Dendritic cell treated with granulocyte-macrophage colony-stimulating factor and Interleukin-4, amounts not matched to agents 40 ng/mL and 50 ng/mL, for 4 days (primary cell): Measurements from ENCODE around the gene C13orf46.

Experiments
- H3K27ac Mint-ChIP-seq: one replicate; pipeline ENCODE4 v1.8.0; 2022; ENCODE audit warnings: mild to moderate bottlenecking, mixed read lengths
- H3K27me3 Mint-ChIP-seq: one replicate; pipeline ENCODE4 v1.8.0; 2022; ENCODE audit warnings: mild to moderate bottlenecking, mixed read lengths
- H3K36me3 Mint-ChIP-seq: one replicate; pipeline ENCODE4 v1.8.0; 2022; ENCODE audit warnings: low read depth, mixed read lengths
- H3K4me1 Mint-ChIP-seq: one replicate; pipeline ENCODE4 v1.8.0; 2022; ENCODE audit warnings: low read depth, mixed read lengths
- H3K4me3 Mint-ChIP-seq: one replicate; pipeline ENCODE4 v1.8.0; 2022; ENCODE audit warnings: mild to moderate bottlenecking, moderate library complexity, mixed read lengths
- H3K9me3 Mint-ChIP-seq: one replicate; pipeline ENCODE4 v1.8.0; 2022; ENCODE audit warnings: mixed read lengths
- intact Hi-C: fragments of 100-400 bp; cut with micrococcal nuclease; formaldehyde crosslinking; loops from one replicate; pipeline ENCODE4 v1.15.0; 2022

Gene C13orf46

DNA sequence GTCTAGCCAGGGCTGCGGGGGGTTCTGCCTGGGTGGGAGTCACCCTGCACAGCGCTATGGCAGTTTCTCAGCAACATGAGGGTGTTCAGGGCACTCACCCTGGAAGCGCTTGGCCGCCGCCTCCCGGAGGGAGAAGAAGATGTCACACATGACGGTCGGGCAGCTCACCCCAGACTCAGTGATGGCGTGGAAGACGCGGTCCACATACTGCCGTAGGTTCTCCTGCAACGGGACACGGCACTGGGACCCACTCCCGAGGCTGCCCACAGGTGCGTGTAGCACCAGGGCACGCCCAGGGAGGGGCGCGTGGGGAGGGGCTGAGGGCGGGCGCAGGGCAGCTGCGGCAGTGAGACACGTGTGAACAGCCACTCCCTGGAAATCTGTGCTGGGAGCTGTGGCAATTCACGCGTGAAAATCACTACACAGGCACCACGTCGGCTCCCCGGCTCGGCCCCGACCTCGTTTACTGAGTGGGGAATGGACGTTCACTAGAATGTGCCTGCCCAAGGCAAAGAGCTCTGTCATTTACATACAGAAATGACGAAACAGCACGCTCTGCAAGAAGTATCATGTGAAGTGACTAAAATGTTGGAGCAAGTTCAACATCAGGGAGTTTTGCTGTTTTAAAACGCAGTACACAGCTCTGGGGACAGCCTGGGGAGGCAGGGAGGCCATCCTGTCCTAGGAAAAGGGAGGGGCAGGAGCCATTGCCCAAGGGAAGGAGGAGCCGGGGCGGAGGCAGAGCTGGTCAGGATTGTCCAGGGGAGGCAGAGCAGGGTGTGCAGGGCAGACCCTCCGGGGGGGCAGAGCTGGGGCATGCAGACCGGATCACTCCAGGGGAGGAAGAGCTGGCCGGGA, 41.5 kb upstream of the C13orf46 start:
- H3K9me3 Mint-ChIP-seq = no peaks in the 10 kb centered on the region
- no peaks in the 10 kb centered on the region for H3K4me1 Mint-ChIP-seq
- H3K36me3 Mint-ChIP-seq = peaks cover 2% of the 10 kb centered on the region
- no peak overlapping the region for H3K4me3 Mint-ChIP-seq
- no peak overlapping the region for H3K27ac Mint-ChIP-seq
- H3K27me3 Mint-ChIP-seq = no peaks in the 10 kb centered on the region
- intact Hi-C loops = no loop called here

- H3K4me3 Mint-ChIP-seq = no peak overlapping the region
- no peak overlapping the region for H3K27ac Mint-ChIP-seq
- intact Hi-C loops = no loop called here
- H3K4me1 Mint-ChIP-seq = no peaks in the 10 kb centered on the region
- H3K9me3 Mint-ChIP-seq = no peaks in the 10 kb centered on the region
- H3K27me3 Mint-ChIP-seq = no peaks in the 10 kb centered on the region
- H3K36me3 Mint-ChIP-seq = no peaks in the 10 kb centered on the region
Observed at GRCh38 chr13:114013952-114014629, 40.2 kb upstream of the C13orf46 start.

GRCh38 chr13:114013336-114013735, 39.5 kb upstream of the C13orf46 start:
- no peaks in the 10 kb centered on the region for H3K9me3 Mint-ChIP-seq
- intact Hi-C loops = no loop called here
- H3K4me3 Mint-ChIP-seq = no peak overlapping the region
- H3K4me1 Mint-ChIP-seq = no peaks in the 10 kb centered on the region
- no peaks in the 10 kb centered on the region for H3K27me3 Mint-ChIP-seq
- H3K36me3 Mint-ChIP-seq = no peaks in the 10 kb centered on the region
- no peak overlapping the region for H3K27ac Mint-ChIP-seq

DNA sequence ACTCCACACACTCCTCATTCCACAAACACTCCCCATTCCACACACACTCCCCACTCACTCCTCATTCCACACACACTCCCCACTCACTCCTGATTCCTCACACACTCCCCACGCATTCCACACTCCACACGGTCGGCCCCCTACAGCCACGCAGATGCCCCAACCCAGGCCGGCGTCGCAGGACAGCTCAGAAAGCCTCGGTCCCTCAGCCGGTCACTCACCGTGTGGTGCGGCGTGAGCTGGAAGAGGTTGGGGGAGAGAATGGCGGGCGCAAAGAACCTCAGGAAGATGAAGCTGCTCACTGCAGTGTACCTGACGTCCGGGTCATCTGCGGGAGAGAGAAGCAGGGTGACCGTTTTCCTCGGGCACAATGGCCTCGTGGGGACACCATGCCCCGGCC, 39.0 kb upstream of the C13orf46 start:
- no peak overlapping the region for H3K27ac Mint-ChIP-seq
- no peaks in the 10 kb centered on the region for H3K9me3 Mint-ChIP-seq
- no peaks in the 10 kb centered on the region for H3K27me3 Mint-ChIP-seq
- no peaks in the 10 kb centered on the region for H3K4me1 Mint-ChIP-seq
- intact Hi-C loops = no loop called here
- H3K4me3 Mint-ChIP-seq = no peak overlapping the region
- H3K36me3 Mint-ChIP-seq = no peaks in the 10 kb centered on the region

- Mint-ChIP-seq H3K4me3 (no peak overlapping the region), H3K4me1 (no peaks in the 10 kb centered on the region), H3K36me3 (peaks cover 6% of the 10 kb centered on the region), H3K27me3 (no peaks in the 10 kb centered on the region), H3K9me3 (no peaks in the 10 kb centered on the region), H3K27ac (no peak overlapping the region)
- intact Hi-C loops = no loop called here
Observed at GRCh38 chr13:114012141-114012540, 38.3 kb upstream of the C13orf46 start.

DNA sequence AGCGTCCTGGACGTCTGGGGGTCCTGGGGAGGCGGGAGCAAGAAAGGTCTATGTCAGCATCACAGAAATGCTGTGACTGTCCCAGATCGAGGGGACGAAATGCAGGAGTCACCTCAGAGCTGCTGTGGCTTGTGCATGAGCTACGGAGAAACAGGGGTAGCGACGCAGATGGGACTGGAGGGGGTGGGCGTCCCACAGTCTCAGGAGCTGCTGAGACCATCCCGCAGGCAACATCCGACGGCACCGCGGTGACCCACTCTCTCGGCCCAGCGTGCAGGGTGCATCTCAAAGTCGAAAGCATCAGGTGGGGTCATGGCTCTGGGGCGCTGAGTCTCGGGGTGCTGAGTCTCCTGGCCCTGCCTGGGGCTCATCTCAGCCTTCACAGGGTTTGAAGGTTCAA, 37.4 kb upstream of the C13orf46 start:
- H3K27ac Mint-ChIP-seq = no peak overlapping the region
- H3K9me3 Mint-ChIP-seq = no peaks in the 10 kb centered on the region
- no peak overlapping the region for H3K4me3 Mint-ChIP-seq
- peaks cover 6% of the 10 kb centered on the region for H3K36me3 Mint-ChIP-seq
- H3K27me3 Mint-ChIP-seq = no peaks in the 10 kb centered on the region
- H3K4me1 Mint-ChIP-seq = no peaks in the 10 kb centered on the region
- intact Hi-C loops = no loop called here

GRCh38 chr13:114010401-114011101, 36.7 kb upstream of the C13orf46 start:
- Mint-ChIP-seq H3K4me3 (no peak overlapping the region), H3K27me3 (no peaks in the 10 kb centered on the region), H3K4me1 (no peaks in the 10 kb centered on the region), H3K27ac (no peak overlapping the region), H3K9me3 (no peaks in the 10 kb centered on the region), H3K36me3 (peaks cover 6% of the 10 kb centered on the region)
- intact Hi-C loops = no loop called here

DNA sequence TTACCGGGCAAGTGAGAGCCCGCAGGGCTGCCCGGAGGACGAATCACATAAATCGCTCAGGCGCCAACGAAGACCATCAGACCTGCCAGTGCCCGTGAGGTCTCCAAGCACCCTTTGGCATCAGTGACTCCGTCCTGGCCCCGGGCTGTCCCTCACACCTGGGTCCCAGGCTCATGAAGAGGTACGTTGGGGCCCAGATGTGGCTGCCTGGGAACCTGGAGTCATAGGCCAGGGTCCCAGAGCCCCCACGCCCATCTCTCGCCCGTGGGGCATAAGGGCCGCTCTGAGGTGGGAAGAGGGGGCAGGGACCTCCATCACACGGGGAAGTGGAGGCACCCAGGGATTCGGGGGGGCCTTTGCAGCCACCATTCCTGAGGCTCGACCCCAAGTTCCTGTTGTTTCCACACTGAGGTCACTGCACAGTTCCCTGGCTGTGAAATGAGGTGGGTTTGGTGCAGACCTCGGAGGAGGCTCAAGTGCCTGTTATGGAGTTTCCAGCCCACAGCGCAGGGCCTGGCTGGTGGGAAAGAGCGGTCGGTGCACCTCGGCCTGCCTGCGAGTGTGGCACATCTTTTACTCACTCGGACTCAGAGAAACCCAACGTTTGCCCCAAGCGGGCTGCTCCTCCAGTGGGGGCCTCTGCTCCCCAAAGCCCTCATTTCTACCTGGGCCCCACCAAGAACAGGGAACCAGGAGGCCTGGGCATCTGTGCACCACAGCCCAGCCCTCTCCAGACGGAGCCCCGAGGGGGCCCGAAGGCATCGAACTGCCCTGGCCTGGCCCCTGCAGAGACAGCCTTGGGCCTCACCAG, 35.9 kb upstream of the C13orf46 start:
- Mint-ChIP-seq H3K4me3 (no peak overlapping the region), H3K9me3 (no peaks in the 10 kb centered on the region), H3K4me1 (no peaks in the 10 kb centered on the region), H3K27me3 (no peaks in the 10 kb centered on the region), H3K36me3 (peaks cover 13% of the 10 kb centered on the region), H3K27ac (no peak overlapping the region)
- intact Hi-C loops = no loop called here

GRCh38 chr13:114008964-114009589, 35.2 kb upstream of the C13orf46 start:
- H3K27me3 Mint-ChIP-seq = no peaks in the 10 kb centered on the region
- H3K9me3 Mint-ChIP-seq = no peaks in the 10 kb centered on the region
- no peak overlapping the region for H3K4me3 Mint-ChIP-seq
- no peaks in the 10 kb centered on the region for H3K4me1 Mint-ChIP-seq
- no peak overlapping the region for H3K27ac Mint-ChIP-seq
- peaks cover 20% of the 10 kb centered on the region for H3K36me3 Mint-ChIP-seq
- intact Hi-C loops = no loop called here

GRCh38 chr13:114007566-114007965, 33.7 kb upstream of the C13orf46 start:
- Mint-ChIP-seq H3K9me3 (no peaks in the 10 kb centered on the region), H3K27ac (no peak overlapping the region), H3K4me3 (no peak overlapping the region), H3K27me3 (no peaks in the 10 kb centered on the region), H3K4me1 (no peaks in the 10 kb centered on the region), H3K36me3 (peaks cover 29% of the 10 kb centered on the region)
- intact Hi-C loops = no loop called here

DNA sequence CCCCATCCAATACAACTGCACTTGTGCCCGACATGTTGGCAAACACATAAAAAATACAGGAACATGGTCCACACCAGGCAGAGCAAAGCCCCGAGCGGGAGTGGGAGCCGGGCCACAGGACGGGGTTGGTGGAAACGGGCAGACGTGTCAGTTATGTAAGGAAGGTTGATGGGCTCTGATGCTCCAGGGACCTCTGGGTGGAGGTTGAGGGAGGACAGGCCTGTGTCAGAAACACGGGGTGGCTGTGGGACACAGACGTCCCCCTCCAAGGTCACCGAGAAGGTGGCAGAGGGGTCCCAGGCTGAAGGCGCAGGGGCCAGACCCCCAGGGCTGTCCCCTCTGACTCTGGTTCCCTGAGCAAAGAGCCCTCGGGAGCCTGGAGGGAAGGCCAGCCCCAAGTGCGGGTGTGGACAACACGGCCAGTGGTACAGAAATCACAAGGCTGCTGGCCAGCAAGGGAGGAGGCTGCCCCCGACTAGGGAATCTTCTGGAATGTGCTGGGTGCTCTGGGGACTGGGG, 31.4 kb upstream of the C13orf46 start:
- H3K4me3 Mint-ChIP-seq = no peak overlapping the region
- no peaks in the 10 kb centered on the region for H3K9me3 Mint-ChIP-seq
- intact Hi-C loops = no loop called here
- no peaks in the 10 kb centered on the region for H3K4me1 Mint-ChIP-seq
- no peaks in the 10 kb centered on the region for H3K27me3 Mint-ChIP-seq
- H3K36me3 Mint-ChIP-seq = peaks cover 52% of the 10 kb centered on the region
- no peak overlapping the region for H3K27ac Mint-ChIP-seq

DNA sequence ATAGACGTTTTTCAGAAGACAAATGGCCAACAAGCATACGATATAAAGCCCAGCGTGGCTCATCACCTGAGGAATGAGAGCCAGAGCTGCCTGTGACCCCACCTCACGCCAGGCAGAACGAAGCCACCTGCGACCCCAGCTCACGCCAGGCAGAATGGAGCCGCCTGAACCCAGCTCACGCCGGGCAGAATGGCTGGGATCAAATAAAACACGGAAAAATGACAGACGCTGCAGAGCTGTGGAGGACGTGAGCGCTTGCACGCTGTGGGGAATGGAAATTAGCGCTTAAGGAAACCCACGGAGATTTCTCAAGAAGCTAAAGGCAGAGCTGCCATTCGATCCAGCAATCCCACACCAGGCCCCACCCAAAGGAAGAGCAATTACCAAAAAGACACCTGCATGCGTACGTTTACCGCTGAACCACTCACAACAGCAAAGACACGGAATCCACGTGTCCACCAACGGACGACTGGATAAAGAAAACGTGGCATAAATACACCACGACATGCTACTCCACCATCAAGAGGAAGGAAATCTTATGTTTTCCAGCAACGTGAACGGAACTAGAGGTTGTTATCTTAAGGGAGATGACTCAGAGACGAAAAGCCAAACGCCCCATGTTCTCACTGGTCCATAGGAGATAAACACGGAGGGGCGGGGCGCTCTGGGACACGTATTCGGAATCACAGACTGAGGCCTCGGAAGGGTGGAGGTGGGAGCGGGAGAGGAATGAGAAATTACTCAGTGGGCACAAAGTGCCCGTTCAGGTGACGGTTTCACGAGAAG, 30.7 kb upstream of the C13orf46 start:
- intact Hi-C loops = no loop called here
- H3K27me3 Mint-ChIP-seq = no peaks in the 10 kb centered on the region

More for the DNA sequence above, 30.7 kb upstream of the C13orf46 start:
- Mint-ChIP-seq H3K9me3 (no peaks in the 10 kb centered on the region), H3K36me3 (peaks cover 59% of the 10 kb centered on the region), H3K4me3 (no peak overlapping the region), H3K4me1 (no peaks in the 10 kb centered on the region), H3K27ac (no peak overlapping the region)
